NCI-H1417 treated with DMSO at 0.1 percent for 48 hours (cell line): Measurements from ENCODE around the gene TACR1.
"Not testable (repeated sequence)": the region's sequence is repeated elsewhere in the genome, so short reads cannot be mapped to it uniquely, and the experiment has no call there.

ENCODE experiments used
- DNase-seq: peaks from one replicate; lab custom pipeline; 2025; lab: John Stamatoyannopoulos, UW

The TACR1 gene

GRCh38 chr2:75195076-75195691 is 4.1 kb downstream of the TACR1 start:
- DNase-seq = no peak

GRCh38 chr2:75194184-75194868 is 5.0 kb downstream of the TACR1 start:
- DNase-seq = no peak

- no peak for DNase-seq
Measured at GRCh38 chr2:75192496-75192895, 6.8 kb downstream of the TACR1 start.

- DNase-seq = no peak
Measured at GRCh38 chr2:75190271-75190990, 8.9 kb downstream of the TACR1 start.

- DNase-seq = no peak
Measured at GRCh38 chr2:75186821-75187220, 12.5 kb downstream of the TACR1 start.

GRCh38 chr2:75182606-75183005 is 16.7 kb downstream of the TACR1 start:
- no peak for DNase-seq

- no peak for DNase-seq
Measured at GRCh38 chr2:75180476-75180875, 18.8 kb downstream of the TACR1 start.

GRCh38 chr2:75177427-75177826 is 21.9 kb downstream of the TACR1 start:
- DNase-seq = no peak

- DNase-seq = no peak
Measured at GRCh38 chr2:75175456-75175855, 23.9 kb downstream of the TACR1 start.

GRCh38 chr2:75174981-75175380 is 24.3 kb downstream of the TACR1 start:
- DNase-seq = no peak

- DNase-seq = no peak
Measured at GRCh38 chr2:75174519-75174918, 24.8 kb downstream of the TACR1 start.

GRCh38 chr2:75173740-75174139 is 25.6 kb downstream of the TACR1 start:
- DNase-seq = no peak

GRCh38 chr2:75171423-75171822 is 27.9 kb downstream of the TACR1 start:
- not testable (repeated sequence) for DNase-seq

GRCh38 chr2:75170889-75171288 is 28.4 kb downstream of the TACR1 start:
- no peak for DNase-seq

- no peak for DNase-seq
Measured at GRCh38 chr2:75168186-75168585, 31.1 kb downstream of the TACR1 start.

- no peak for DNase-seq
Measured at GRCh38 chr2:75166491-75166890, 32.8 kb downstream of the TACR1 start.

GRCh38 chr2:75162897-75163296 is 36.4 kb downstream of the TACR1 start:
- DNase-seq = no peak

GRCh38 chr2:75162259-75162658 is 37.1 kb downstream of the TACR1 start:
- DNase-seq = no peak

- no peak for DNase-seq
Measured at GRCh38 chr2:75157435-75157834, 41.9 kb downstream of the TACR1 start.

- DNase-seq = no peak
Measured at GRCh38 chr2:75155115-75155514, 44.2 kb downstream of the TACR1 start.

GRCh38 chr2:75153221-75153620 is 46.1 kb downstream of the TACR1 start:
- DNase-seq = no peak

- not testable (repeated sequence) for DNase-seq
Measured at GRCh38 chr2:75152243-75152642, 47.1 kb downstream of the TACR1 start.

GRCh38 chr2:75147884-75148283 is 51.4 kb downstream of the TACR1 start:
- DNase-seq = not testable (repeated sequence)
